Panc1 (cell line): Measurements from ENCODE around the gene SENP1. TPM values are rescaled to one million over a fixed set of nuclear protein-coding genes. Genes with fewer than 3 reads are reported as not detected.

Experiments used
- ATAC-seq: fragments of 200-7000 bp; cut with Tn5 transposase; 2 replicates; pipeline ENCODE4 v1.9.1; 2020; ENCODE audit warnings: mild to moderate bottlenecking, moderate library complexity
- BruUV-seq: library from RNA; stranded (reverse); fragments of 400-500 nt; replicated peaks from 2 replicates; lab custom pipeline; 2021; lab: Mats Ljungman, UMichigan
- CTCF ChIA-PET: fragments of 300-600 bp; sonication (Branson Sonifier 250); formaldehyde crosslinking; loops from one replicate; lab custom pipeline; 2022; ENCODE audit warnings: antibody characterized with exemption; lab: Charles Lee
- POLR2A ChIA-PET: fragments of 300-600 bp; sonication (Branson Sonifier 250); formaldehyde crosslinking; loops from one replicate; lab custom pipeline; 2022; ENCODE audit warnings: antibody characterized with exemption; lab: Charles Lee
- DNase-seq: peaks from one replicate; pipeline ENCODE4 v3.0.0-alpha.2; 2010; ENCODE audit warnings: low read depth, low spot score
- H3K27ac ChIP-seq: 2 replicates; pipeline ENCODE4 v1.5.1; 2011; ENCODE audit warnings: mild to moderate bottlenecking, low read length, inconsistent platforms
- H3K27me3 ChIP-seq: fragments of 200-500 bp; sonication (Bioruptor generic); 2 replicates; pipeline ENCODE4 v1.6.0; 2014; ENCODE audit warnings: low read length, inconsistent platforms; ENCODE audit not compliant: control insufficient read depth, insufficient read depth
- H3K36me3 ChIP-seq: fragments of 200-500 bp; sonication (Bioruptor generic); 2 replicates; pipeline ENCODE4 v1.5.1; 2014; ENCODE audit warnings: inconsistent platforms, mild to moderate bottlenecking, low read length, moderate library complexity; ENCODE audit not compliant: control insufficient read depth, insufficient read depth
- H3K4me1 ChIP-seq: 2 replicates; pipeline ENCODE4 v1.5.1; 2011; ENCODE audit warnings: inconsistent platforms, mild to moderate bottlenecking, low read length, moderate library complexity; ENCODE audit not compliant: control insufficient read depth, insufficient read depth
- H3K4me3 ChIP-seq, 2 experiments: 2 replicates each; pipeline ENCODE4 v1.5.1; 2011 to 2012; ENCODE audit warnings: low read depth in 2 of 2, low read length in 2 of 2, mild to moderate bottlenecking in 2 of 2, inconsistent platforms in 1 of 2, moderate library complexity in 1 of 2
- H3K9me3 ChIP-seq: fragments of 200-500 bp; sonication (Bioruptor generic); 2 replicates; pipeline ENCODE4 v1.5.1; 2014; ENCODE audit warnings: low read depth, mild to moderate bottlenecking, inconsistent platforms, low read length, moderate library complexity; ENCODE audit not compliant: control insufficient read depth, insufficient read depth
- POLR2AphosphoS5 ChIP-seq: IDR thresholded peaks from 2 replicates; pipeline ENCODE4 v1.6.1; 2012; ENCODE audit warnings: mild to moderate bottlenecking, low read depth, low read length, moderate library complexity
- REST ChIP-seq, 2 experiments: IDR thresholded peaks; 2 replicates each; pipeline ENCODE4 v1.6.1; 2011 to 2012; ENCODE audit warnings: low read depth in 2 of 2, control low read depth in 1 of 2, low read length in 1 of 2, mild to moderate bottlenecking in 1 of 2, moderate library complexity in 1 of 2; ENCODE audit not compliant: insufficient read depth in 1 of 2
- SIN3A ChIP-seq: IDR thresholded peaks from 2 replicates; pipeline ENCODE4 v1.6.1; 2012; ENCODE audit warnings: low read depth, mild to moderate bottlenecking, low read length, moderate library complexity, borderline replicate concordance; ENCODE audit not compliant: insufficient read depth
- TCF7L2 ChIP-seq: IDR thresholded peaks from 2 replicates; pipeline ENCODE4 v1.6.1; 2011; ENCODE audit warnings: mild to moderate bottlenecking, low read depth, low read length, inconsistent platforms
- in situ Hi-C: cut with HindIII; loops from 2 replicates; pipeline ENCODE4 v1.10.0; 2016; ENCODE audit warnings: low sequenced_read_pairs, low pct_unique_long_range_greater_than_20kb
- intact Hi-C: fragments of 100-400 bp; cut with micrococcal nuclease; formaldehyde crosslinking; loops from one replicate; pipeline ENCODE4 v1.10.0; 2022; ENCODE audit not compliant: unreplicated experiment
- total RNA-seq: library from RNA; stranded (reverse); gene quantifications from one replicate; pipeline ENCODE4 v1.2.1, GENCODE V29; 2021; ENCODE audit not compliant: unreplicated experiment
- TF ChIP-seq, protein P1 (sequence below): fragments of 450-650 bp; IDR thresholded peaks from 2 replicates; pipeline ENCODE4 v1.5.1; 2017; ENCODE audit warnings: mild to moderate bottlenecking

Gene SENP1
- total RNA-seq, 1 experiment from 2014 or later, result 35.2 TPM

DNA sequence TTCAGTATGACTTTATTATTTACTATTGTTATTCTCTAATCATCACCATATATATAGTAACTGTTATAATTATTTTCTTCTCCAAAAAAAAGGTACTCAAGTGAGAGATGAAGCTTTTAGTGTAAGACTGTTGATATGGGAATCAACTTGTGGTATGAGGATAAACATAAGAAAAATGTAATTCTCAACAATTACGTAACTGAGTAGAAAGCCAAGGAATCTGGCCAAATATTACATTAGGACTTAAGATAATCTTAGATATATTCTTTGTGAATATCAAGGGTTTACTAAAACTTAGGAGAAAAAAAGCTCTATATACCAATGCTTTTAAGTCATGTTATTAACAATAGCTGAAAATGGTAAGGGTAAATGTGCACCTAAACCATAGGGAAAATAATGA is 13.3 kb downstream of the SENP1 start:
- intact Hi-C loops (no loop called here), in situ Hi-C loops (no loop called here)
- no TSS peak for BruUV-seq
- POLR2A ChIA-PET, result no interaction called here
- Histone ChIP-seq H3K27me3 (no peaks in the 10 kb centered on the region), H3K4me3 (no peak overlapping the region), H3K9me3 (no peaks in the 10 kb centered on the region), H3K27ac (no peak overlapping the region), H3K36me3 (peaks cover 17% of the 10 kb centered on the region; the same call in 1 of the 2 replicates), H3K4me1 (no peaks in the 10 kb centered on the region)
- TF ChIP-seq TCF7L2 (no peak), SIN3A (no peak), POLR2AphosphoS5 (no peak), REST (IDR thresholded peaks at IDR 0.05; ENCODE audit: insufficient read depth in 1 of 2, low read depth in 2 of 2, low read length in 1 of 2) (no peak)
- TF ChIP-seq, protein P1, sequence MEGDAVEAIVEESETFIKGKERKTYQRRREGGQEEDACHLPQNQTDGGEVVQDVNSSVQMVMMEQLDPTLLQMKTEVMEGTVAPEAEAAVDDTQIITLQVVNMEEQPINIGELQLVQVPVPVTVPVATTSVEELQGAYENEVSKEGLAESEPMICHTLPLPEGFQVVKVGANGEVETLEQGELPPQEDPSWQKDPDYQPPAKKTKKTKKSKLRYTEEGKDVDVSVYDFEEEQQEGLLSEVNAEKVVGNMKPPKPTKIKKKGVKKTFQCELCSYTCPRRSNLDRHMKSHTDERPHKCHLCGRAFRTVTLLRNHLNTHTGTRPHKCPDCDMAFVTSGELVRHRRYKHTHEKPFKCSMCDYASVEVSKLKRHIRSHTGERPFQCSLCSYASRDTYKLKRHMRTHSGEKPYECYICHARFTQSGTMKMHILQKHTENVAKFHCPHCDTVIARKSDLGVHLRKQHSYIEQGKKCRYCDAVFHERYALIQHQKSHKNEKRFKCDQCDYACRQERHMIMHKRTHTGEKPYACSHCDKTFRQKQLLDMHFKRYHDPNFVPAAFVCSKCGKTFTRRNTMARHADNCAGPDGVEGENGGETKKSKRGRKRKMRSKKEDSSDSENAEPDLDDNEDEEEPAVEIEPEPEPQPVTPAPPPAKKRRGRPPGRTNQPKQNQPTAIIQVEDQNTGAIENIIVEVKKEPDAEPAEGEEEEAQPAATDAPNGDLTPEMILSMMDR, result no peak
- CTCF ChIA-PET, result no interaction called here
- ATAC-seq, result no peak
- no peak for DNase-seq

- intact Hi-C loops, result loop anchor here (10.0 kb wide), 1 partner anchor 78 kb away; no protein-coding TSS in a partner anchor
- Histone ChIP-seq H3K27ac (no peak overlapping the region), H3K9me3 (no peaks in the 10 kb centered on the region), H3K4me3 (no peak overlapping the region), H3K27me3 (no peaks in the 10 kb centered on the region), H3K4me1 (no peaks in the 10 kb centered on the region), H3K36me3 (peaks cover 27% of the 10 kb centered on the region; the same call in 1 of the 2 replicates)
- in situ Hi-C loops, result no loop called here
- DNase-seq, result no peak
- CTCF ChIA-PET, result no interaction called here
- ATAC-seq, result no peak
- TF ChIP-seq, protein P1, result no peak
- TF ChIP-seq REST (IDR thresholded peaks at IDR 0.05; ENCODE audit: insufficient read depth in 1 of 2, low read depth in 2 of 2, low read length in 1 of 2) (no peak), POLR2AphosphoS5 (no peak), SIN3A (no peak)
- POLR2A ChIA-PET, result no interaction called here
- no TSS peak for BruUV-seq
These were observed 19.6 kb downstream of the SENP1 start for GRCh38 chr12:48086327-48086726.
